Prostate gland (tissue), 2 donors: Measurements from ENCODE around the gene OR3A3. TPM values are rescaled to one million over a fixed set of nuclear protein-coding genes. Genes with fewer than 3 reads are reported as not detected.
"Not testable (repeated sequence)": the region's sequence is repeated elsewhere in the genome, so short reads cannot be mapped to it uniquely, and the experiment has no call there.

Experiments used
- DNase-seq: peaks from one replicate; pipeline ENCODE4 v3.0.0-alpha.2; 2019; ENCODE audit warnings: low spot score
- H3K27ac ChIP-seq, 2 donors: fragments of 200-600 bp; sonication (generic); 2 replicates each; pipeline ENCODE4 v1.5.1; 2017 to 2019
- H3K27me3 ChIP-seq: fragments of 200-600 bp; sonication (generic); replicated peaks from 2 replicates; pipeline ENCODE4 v1.5.1; 2019; ENCODE audit not compliant: insufficient read depth
- H3K36me3 ChIP-seq, 2 donors: fragments of 200-600 bp; sonication (generic); 1 replicate in 1 of 2; 2 replicates in 1 of 2; pipeline versions ENCODE4 v1.5.1 to v1.8.1; 2017 to 2019
- H3K4me1 ChIP-seq: fragments of 200-600 bp; sonication (generic); replicated peaks from 2 replicates; pipeline ENCODE4 v1.5.1; 2019
- H3K4me3 ChIP-seq, 2 donors: fragments of 200-600 bp; sonication (generic); 2 replicates each; pipeline ENCODE4 v1.5.1; 2017 to 2019
- H3K9me3 ChIP-seq: fragments of 200-600 bp; sonication (generic); 2 replicates; pipeline ENCODE4 v1.5.1; 2017
- CTCF ChIP-seq, 4 experiments: fragments of 200-600 bp in 2 of 4; fragments of 450-650 bp in 2 of 4; sonication (generic) in 2 of 4; IDR thresholded peaks; 1 replicate in 3 of 4; 2 replicates in 1 of 4; pipeline ENCODE4 v1.5.1; 2016 to 2019; ENCODE audit warnings: antibody characterized with exemption in 4 of 4, mild to moderate bottlenecking in 2 of 4, moderate library complexity in 2 of 4
- POLR2A ChIP-seq: fragments of 450-650 bp; IDR thresholded peaks from one replicate; pipeline ENCODE4 v1.6.1; 2016; ENCODE audit warnings: antibody characterized with exemption, mild to moderate bottlenecking
- POLR2AphosphoS5 ChIP-seq: sonication (generic); formaldehyde crosslinking; IDR thresholded peaks from one replicate; pipeline ENCODE4 v1.6.1; 2017; ENCODE audit warnings: antibody characterized with exemption
- WGBS: methylation state at CpG from one replicate; pipeline ENCODE4 v1.1.5; 2018; 5-methylcytosine and 5-hydroxymethylcytosine counted together
- intact Hi-C: fragments of 100-400 bp; cut with DNase I; formaldehyde crosslinking; loops from one replicate; pipeline ENCODE4 v1.14.2; 2022
- total RNA-seq, 2 donors: library from RNA; depleted of rRNA; stranded (reverse); fragments of >200 nt; gene quantifications; one replicate each; pipeline ENCODE4 v1.1.0, GENCODE V29; 2016

Gene OR3A3
- not detected for total RNA-seq

GRCh38 chr17:3411070-3411469, at the start of gene OR3A3:
TSS of gene OR3A3 (plus strand) at chr17:3411370.
- intact Hi-C loops: no loop called here
- DNase-seq: no peak
- 82% methylated on average over 3 of the region's 3 CpGs for WGBS
- no peaks in the 10 kb centered on the region for H3K27me3 ChIP-seq
- no peaks in the 10 kb centered on the region for H3K9me3 ChIP-seq
- TF ChIP-seq POLR2AphosphoS5 (no peak), POLR2A (no peak), CTCF (IDR thresholded peaks at IDR 0.05) (no peak)
- H3K4me1 ChIP-seq: no peaks in the 10 kb centered on the region
- H3K36me3 ChIP-seq: no peaks in the 10 kb centered on the region
- H3K4me3 ChIP-seq: no peak within 1 kb of the TSS
- H3K27ac ChIP-seq: no peak within 1 kb of the TSS

GRCh38 chr17:3371167-3371566, 40.0 kb upstream of the OR3A3 start:
- 95% methylated on average over 17 of the region's 31 CpGs for WGBS
- H3K4me1 ChIP-seq, H3K9me3 ChIP-seq, intact Hi-C loops, H3K4me3 ChIP-seq, DNase-seq, H3K27ac ChIP-seq, H3K27me3 ChIP-seq, H3K36me3 ChIP-seq: not testable (repeated sequence)

- no peaks in the 10 kb centered on the region for H3K4me1 ChIP-seq
- no peaks in the 10 kb centered on the region for H3K27me3 ChIP-seq
- intact Hi-C loops: no loop called here
- DNase-seq: no peak
- no peaks in the 10 kb centered on the region for H3K36me3 ChIP-seq
- H3K4me3 ChIP-seq: no peak overlapping the region
- no peaks in the 10 kb centered on the region for H3K9me3 ChIP-seq
- TF ChIP-seq CTCF (IDR thresholded peaks at IDR 0.05) (no peak), POLR2AphosphoS5 (no peak), POLR2A (no peak)
- WGBS: 68% methylated on average over 8 of the region's 8 CpGs
- no peak overlapping the region for H3K27ac ChIP-seq
These were observed 32.8 kb upstream of the OR3A3 start for GRCh38 chr17:3378321-3378720.

GRCh38 chr17:3381957-3382356, 29.2 kb upstream of the OR3A3 start:
- DNase-seq: no peak
- no peak overlapping the region for H3K27ac ChIP-seq
- H3K27me3 ChIP-seq: no peaks in the 10 kb centered on the region
- intact Hi-C loops: no loop called here
- TF ChIP-seq CTCF (IDR thresholded peaks at IDR 0.05) (no peak), POLR2AphosphoS5 (no peak), POLR2A (no peak)
- no peaks in the 10 kb centered on the region for H3K9me3 ChIP-seq
- no peak overlapping the region for H3K4me3 ChIP-seq
- H3K36me3 ChIP-seq: no peaks in the 10 kb centered on the region
- 75% methylated on average over 5 of the region's 5 CpGs for WGBS
- H3K4me1 ChIP-seq: no peaks in the 10 kb centered on the region

- Histone ChIP-seq H3K36me3 (no peaks in the 10 kb centered on the region), H3K4me1 (no peaks in the 10 kb centered on the region), H3K27ac (no peak within 1 kb of the TSS), H3K27me3 (no peaks in the 10 kb centered on the region), H3K4me3 (no peak within 1 kb of the TSS), H3K9me3 (no peaks in the 10 kb centered on the region)
- WGBS: 30% methylated on average over 92 of the region's 92 CpGs
- TF ChIP-seq POLR2AphosphoS5 (no peak), CTCF (IDR thresholded peaks at IDR 0.05) (no peak), POLR2A (no peak)
- intact Hi-C loops: no loop called here
- no peak for DNase-seq
These were observed 25.0 kb upstream of the OR3A3 start, which contains the start of gene OR3A2 for GRCh38 chr17:3385869-3386816. TSS of gene OR3A2 (minus strand) at chr17:3386308.
